NOMO-1 treated with DMSO at 0.1 percent for 48 hours (cell line): ENCODE measurements around the gene TFCP2.
"Not testable (repeated sequence)": the region's sequence is repeated elsewhere in the genome, so short reads cannot be mapped to it uniquely, and the experiment has no call there.

Experiments used
- DNase-seq: peaks from one replicate; lab custom pipeline; 2025; ENCODE audit not compliant: unreplicated experiment; lab: John Stamatoyannopoulos, UW

Gene TFCP2, protein sequence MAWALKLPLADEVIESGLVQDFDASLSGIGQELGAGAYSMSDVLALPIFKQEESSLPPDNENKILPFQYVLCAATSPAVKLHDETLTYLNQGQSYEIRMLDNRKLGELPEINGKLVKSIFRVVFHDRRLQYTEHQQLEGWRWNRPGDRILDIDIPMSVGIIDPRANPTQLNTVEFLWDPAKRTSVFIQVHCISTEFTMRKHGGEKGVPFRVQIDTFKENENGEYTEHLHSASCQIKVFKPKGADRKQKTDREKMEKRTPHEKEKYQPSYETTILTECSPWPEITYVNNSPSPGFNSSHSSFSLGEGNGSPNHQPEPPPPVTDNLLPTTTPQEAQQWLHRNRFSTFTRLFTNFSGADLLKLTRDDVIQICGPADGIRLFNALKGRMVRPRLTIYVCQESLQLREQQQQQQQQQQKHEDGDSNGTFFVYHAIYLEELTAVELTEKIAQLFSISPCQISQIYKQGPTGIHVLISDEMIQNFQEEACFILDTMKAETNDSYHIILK

DNA sequence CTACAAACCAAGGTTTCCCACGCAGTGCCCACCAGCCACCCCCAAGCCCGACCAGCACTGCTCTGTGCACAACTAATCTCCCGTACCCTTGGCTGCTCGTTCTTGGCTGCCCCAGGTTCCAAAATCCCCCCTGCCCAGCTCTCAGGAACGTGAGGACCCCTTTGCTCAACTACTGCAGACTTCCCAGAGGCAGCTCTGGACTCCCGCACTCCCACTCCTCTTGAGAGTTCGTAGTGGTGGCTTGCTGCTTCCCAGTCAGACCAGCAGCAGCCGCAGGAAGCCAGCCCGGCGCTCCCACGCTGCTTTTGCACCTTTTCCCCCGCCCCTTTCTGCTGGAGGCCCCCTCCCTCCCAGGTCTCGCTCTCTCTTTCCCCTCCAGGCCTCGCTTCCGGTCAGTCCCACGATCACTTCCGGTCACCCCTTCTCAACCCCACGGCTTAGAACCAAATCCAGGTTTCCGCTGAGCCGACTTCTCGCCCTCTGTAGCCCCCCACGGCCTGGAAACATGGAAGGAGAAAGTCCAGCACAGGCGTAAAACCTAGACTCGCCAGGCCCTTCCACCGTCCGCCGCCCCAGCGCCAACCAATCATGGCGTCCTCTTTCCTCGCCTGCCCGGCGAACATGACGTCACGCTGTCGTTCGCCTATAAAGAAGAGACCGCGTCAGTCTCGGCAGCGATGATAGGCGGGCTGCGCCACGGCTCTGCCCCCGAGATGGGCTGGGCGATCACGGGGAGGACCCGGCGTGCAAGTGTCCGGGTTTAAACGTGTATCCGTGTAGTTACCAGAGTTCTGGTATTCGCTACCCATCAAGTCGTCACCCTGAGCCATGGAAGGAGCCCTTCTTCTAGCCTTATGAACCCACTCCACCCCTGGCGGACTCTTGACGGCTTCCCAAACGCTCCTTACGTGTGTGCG, at the start of gene TFCP2:
Gene TFCP2, minus strand, starts transcription at position 621 of the 917 bp plus-strand sequence. CDS start 713 bp downstream, outside the sequence.
- peak; percentile 97 for DNase-seq

DNA sequence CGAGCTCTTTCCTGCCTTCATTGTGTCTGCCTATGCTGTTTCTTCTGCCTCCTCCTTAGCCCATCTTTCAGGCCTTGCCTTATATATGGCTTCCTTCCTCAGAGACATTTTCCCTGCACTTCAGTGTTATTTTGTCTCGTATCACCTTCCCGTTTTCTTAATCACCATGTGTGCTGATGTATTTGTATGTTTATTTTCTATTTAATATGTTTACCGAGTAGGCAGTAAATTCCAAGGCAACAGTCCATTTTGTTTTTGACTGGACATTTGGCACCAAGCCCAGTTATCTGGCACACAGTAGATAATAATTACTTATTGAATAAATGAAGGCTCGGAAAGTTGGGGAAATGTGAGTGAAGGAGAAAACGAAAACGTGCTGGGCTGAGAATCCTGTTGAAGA, 49.5 kb upstream of the TFCP2 start:
- DNase-seq = no peak

DNA sequence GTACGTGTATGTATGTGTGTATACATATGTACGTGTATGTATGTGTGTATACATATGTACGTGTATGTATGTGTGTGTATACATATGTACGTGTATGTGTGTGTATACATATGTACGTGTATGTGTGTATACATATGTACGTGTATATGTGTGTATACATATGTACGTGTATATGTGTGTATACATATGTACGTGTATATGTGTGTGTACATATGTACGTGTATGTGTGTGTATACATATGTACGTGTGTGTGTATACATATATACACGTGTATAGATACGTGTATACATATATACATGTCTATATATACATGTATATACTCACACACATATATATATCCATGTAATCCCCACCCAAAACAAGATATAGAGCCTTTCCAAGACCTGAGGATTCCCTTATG, 46.9 kb upstream of the TFCP2 start:
- not testable (repeated sequence) for DNase-seq

DNA sequence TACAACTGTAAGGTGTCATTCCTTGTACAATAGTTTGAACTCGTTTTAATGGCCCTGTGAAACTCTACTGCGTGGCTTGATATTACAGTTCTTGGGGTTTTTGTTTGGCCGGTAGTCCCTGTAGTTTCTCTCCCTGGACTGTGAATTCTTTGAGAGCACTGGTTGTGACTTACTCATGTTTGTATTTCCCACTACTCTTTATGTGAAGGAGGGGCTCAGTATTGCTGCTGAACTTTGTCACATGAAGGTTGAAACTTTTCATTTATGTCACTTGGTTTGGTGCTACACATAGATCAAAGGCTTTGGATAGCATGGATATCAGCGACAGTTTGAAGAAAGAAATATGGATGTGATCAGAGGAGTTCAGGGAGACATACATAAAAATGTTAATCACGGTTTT, 46.4 kb upstream of the TFCP2 start:
- no peak for DNase-seq

DNA sequence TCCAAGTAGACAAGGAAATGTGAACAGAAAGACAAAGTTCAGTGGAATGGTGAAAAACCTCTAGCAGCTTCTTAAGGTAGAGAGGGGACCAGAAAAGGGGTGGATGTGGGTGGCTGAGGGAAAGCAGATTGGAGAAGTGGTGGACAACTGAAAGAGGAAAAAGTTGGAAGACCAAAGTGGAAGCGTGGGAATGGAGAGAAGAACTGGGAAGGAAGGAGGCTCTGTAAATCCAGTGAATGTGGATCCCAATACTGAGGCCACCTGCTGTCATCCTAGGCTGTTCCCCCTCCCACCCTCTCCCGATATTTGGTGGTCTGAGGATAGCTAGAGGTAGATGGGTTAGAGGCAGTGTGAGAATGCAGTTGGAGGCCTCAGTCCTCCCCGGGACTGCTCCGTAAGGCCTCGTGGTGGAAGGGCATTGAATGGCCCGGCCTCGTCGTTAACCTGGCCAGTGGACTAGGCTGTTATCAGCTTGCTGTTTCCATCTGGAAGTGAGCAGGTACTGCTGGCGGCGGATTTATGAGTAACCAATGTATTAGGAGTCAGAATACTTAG, 45.7 kb upstream of the TFCP2 start:
- no peak for DNase-seq

DNA sequence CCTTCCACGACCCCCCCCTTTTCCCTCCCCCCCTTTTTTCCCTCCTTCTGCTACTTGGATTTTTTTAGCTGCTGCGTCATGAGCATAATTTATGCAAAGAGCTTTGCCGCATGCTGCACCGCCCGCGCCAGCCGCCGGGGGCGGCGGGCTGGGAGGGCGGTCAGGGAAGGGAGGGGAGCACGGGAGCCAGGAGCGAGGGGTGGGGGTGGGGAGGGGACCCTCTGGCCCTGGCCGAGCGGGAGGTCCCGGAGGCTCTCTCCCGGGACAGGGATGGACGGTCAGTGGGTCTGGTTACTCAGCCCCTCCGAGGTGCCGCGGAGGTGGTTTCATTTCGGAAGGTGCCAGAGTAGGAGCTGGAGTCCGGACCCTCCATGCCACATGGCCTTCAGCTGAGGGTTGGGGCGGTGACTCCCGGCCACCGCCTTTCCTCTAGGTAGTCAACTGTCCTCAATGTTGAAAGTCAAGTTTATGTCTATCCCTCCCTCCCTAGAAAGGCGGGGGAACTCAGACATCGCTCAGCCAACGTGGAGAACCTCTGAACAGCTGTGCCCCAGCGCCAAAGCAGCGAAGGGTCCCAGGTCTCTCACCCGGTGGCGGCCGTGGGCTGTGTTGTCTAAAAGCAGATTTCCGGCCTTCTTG, 45.2 kb upstream of the TFCP2 start, which contains the start of gene POU6F1:
Gene POU6F1, minus strand, starts transcription at position 95 of the 639 bp plus-strand sequence. CDS start 11,226 bp downstream, outside the sequence.
- peak; percentile 68 for DNase-seq

DNA sequence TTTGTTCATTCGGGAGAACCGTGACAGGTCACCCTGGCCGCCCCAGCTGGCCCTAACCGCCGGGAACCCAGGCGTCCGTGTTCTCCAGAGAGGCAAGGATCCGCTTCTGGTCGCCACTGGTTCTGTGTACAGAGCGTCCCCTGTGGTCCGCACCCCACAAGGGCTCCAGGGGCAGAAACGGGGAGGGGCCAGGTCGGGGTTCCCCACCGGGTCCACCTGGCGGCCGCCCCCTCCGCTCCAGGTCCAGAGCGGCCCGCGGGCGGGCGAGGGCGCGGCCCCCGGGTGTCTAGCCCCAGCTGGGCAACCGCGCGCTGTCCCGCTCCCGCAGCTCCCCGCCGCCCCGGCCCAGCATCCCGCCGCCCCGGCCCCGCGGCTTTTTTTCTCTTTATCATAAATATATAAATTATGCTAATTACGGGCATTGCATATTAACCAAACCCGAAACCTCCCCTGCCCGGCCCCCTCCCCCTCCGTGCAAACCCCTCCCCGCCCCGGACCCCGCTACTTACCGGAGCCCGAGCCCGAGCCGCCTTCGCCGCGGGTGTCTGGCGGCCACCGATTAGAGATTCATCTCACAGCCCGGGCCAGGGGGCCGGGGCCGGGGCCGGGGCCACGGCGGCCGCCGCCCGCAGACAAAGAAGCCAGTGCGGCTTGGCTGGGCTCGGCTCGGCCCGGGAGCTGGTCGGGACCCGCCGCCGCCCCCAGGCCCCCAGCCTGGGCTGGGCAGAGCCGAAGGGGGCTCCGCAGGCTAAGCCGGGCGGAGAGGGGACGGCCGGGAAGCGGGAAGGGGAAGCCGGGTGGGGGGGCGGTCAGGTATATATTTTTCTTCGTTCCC, 44.4 kb upstream of the TFCP2 start:
- DNase-seq = no peak

DNA sequence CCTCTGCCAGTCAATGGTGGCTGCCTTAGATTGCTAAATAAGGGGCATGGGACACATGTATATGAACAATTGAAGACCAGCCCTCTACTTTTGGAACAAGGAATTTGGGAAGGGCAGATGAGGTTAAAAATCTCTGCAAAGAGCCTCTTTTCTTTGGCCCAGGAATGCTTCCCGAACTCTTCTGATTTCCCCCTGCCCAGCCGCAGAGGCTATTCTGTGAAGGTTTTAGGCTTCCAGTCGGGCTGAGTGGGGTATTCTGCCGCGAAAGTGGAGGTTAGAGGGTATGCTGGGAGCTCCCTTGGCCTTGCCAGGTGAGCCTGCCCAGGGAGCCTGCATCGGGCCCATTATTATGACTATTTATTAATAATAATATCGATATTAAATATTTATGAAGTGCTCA, 43.7 kb upstream of the TFCP2 start:
- no peak for DNase-seq

DNA sequence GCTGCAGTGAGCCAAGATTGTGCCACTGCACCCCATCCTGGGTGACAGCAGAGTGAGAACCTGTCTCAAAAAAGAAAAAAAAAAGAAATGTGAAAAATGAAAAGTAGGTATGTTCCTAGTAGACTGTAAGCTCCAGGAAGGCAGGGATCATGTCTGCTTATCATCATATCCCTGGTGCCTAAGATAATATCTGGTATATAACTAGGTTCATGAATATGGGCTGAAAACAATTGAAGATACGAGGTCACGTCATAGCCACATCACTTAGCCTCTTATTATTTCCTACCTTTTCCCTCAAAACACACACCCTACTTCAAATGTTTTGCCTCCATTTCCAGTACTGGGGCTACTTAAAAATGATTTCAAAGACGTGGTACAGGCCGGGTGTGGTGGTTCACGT, 42.0 kb upstream of the TFCP2 start:
- DNase-seq = no peak

DNA sequence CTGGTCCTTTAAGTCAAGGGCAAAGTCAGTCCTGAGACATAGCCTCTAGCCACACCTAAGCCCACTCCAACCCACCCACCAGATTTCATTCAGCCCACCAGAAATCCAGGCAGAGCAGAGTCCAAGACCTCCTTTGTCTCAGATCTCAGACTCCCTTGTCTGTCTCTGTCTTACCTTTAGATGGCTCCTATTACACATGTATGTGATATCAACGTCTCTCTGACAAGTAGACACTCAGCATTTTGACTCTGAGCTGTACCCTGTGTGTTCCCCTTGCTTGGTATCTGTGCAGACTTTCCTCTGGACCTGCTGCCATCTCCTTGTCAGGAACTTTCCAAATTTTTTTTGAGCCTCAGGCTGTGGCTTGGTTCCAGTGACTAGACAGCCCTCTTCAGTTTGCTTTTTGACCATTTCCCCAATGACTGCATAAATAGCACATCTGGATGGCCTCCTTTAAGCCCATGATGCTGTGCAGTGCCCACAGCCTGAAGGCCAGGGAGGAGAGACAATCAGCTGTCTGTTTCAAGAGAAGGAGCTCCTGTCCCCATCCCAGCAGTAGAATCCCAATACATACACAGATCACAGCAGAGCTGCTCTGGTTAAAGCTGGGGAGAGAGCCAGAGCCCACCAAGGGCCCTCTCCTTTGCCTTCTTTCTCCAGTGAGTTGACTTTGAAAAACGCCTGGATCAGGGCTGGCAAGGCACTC, 37.9 kb upstream of the TFCP2 start:
- DNase-seq = no peak

DNA sequence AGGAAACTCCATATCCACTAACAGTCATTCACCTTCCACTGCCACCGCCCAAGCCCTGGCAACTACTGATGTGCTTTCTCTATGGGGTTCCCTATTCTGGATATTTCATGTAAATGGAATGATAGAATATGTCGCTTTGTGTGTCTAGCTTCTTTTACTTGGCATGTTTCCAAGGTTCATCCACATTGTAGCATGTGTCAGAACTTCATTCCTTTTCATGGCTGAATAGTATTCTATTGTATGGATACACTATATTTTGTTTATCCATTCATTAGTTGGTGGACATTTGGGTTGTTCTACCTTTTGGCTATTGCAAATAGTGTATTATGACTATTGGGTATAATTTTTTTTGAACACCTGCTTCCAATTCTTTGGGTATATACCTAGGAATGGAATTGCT, 36.3 kb upstream of the TFCP2 start:
- no peak for DNase-seq

DNA sequence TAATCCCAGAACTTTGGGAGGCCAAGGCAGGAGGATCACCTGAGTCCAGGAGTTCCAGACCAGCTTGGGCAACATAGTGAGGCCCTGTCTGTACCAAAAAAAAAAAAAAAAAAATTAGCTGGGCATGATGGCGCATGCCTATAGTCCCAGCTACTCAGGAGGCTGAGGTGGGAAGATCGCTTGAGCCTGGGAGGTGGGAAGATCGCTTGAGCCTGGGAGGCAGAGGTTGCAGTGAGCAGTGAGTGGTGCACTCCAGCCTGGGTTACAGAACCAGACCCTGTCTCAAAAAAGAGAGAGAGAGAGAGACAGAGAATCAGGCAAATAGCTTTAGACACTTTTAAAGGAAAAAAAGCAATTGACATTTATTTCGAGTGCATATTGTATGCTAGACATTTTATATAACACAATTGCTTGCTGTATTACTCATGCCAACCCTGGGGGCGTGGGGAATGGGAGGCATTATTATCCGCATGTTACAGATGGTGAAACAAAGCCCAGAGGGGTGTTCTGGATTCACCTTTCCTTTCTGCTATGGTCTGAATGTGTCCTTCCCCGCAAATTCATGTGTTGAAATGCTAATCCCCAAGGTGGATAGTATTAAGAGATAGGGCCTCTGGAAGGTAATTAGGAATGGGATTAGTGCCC, 35.2 kb upstream of the TFCP2 start:
- DNase-seq = no peak

DNA sequence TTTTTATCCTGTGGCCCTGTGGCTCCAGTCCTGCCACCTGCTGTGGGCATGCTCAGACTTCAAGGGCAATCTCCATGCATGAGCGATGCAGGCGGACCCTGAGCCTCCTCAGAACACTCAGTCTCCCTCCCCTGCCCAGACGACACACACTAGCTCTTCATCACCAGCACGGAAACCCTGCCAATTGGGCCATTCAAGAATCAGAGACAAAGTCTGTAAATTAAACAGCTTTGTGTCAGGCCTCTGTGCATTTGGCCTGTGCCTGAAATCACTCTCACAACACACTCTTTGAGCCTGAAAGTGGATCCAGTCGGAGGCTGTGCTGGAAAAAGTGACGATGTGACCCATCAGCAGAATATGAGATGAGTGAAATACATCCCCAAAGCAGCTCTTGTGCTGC, 32.4 kb upstream of the TFCP2 start:
- DNase-seq = no peak

DNA sequence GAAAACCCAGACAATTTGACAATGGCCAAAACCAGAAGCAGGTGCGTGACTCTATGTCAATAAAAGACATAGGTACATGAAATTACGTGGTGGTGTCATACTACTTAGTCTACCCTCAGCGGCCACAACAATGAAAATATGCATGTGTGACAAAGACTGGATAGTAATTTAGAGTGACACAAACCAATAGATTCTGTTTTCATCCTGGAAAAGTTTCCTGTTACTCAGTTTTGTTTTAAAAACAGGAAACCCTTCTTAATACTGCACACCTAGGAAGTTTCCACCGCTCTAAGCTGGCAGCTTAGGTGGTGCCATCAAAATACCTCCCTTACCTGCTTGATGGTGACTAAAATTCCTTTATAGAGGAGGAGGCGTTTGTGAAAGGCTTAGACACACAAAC, 29.8 kb upstream of the TFCP2 start:
- no peak for DNase-seq

DNA sequence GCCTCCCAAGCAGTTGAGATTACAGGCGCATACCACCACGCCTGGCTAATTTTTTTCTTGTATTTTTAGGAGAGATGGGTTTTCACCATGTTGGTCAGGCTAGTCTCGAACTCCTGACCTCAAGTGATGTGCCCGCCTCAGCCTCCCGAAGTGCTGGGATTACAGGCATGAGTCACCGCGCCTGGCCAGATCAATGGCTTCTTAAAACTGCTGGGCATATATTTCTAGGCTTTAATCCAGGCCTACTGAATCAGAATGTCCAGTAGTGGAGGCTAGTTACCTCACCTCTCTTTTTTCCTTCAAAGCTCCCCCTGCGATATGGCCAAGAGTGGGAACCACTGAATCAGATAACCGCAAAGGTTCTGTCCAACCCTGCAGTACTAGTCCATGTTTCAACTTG, 27.9 kb upstream of the TFCP2 start:
- DNase-seq = no peak

DNA sequence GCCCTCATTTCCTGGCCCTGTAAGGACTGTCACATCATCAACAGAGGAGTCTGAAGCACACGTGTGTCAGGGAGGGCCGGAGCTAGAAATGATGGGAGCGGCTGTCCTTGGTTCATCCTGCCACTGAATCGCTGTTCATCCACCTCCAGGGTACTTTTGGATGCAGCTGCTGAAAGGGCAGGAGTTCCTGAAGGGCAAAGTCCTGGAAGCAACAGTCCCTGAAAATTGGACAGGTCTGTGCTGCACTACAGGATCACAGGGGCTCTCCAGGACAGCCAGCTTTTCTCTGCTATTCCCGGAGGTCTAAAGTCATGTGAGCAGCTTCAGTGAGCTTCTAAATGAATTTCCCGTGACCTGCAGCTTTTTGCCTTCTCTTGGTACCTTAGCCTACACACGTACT, 27.2 kb upstream of the TFCP2 start:
- no peak for DNase-seq

DNA sequence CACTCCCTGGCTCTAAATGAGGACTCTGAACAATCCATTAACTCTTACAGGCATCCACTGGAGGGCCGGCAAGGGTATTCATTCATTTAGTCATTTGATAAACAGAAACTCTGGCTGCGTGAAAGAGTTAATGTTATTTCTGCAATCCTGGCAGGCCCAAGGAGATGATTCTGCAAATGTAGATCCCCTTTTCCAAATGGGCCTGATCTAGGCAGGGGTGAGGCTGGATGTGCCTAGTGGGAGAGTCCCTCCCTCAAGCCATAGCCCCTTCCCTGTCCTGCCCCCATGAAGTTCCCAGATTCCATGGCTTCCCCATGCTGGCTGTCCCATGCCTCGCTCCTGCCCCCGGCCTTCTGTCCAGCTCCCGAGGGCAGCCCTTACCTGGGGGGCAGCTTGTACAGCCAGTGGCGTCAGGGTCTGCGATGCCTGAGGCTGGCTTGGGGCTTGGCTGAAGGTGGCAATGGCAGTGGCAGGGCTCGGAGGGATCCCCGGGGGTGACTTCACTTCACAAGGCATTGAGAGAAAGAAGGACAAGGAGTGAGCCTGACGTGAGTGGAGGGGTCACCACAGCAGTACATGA, 26.5 kb upstream of the TFCP2 start:
- DNase-seq = no peak

DNA sequence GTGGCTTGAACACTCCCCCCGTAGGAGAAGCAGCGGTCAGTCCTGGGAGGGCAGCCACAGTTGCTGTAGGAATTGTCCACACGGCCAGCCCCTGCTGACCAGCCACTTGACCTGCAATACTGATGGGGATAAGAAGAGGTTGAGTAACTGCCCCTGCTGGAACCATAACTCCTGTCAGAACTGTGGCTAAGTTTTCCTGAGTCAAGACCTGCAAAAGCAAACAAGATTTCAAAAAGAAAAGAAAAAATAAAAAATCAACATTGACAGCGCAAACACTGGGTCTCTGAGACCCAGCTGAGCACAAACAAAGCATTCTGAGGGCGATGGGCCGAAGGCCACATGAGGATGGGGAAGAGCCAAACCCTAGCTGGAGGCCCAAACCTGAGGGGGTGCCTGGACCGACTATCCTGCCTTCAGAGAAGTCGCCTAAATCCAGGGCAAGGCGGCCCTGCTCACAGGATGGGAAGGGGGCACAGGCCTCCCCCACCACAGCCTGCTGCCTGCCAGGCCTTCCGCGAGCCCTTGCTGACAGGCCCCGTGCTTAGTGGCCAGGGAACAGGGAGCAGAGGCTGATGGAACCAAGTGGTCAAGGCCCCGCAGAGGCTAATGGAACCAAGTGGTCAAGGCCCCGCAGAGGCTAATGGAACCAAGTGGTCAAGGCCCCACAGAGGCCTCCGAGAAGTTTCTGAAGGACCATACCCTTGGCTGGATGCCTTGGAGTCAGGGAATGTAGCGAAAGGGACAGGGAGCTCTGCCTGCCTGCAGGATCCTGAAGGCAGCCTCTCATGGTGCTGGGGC, 25.8 kb upstream of the TFCP2 start:
- no peak for DNase-seq
